ENCODE measurements around the gene EIF4EBP2. TPM values are rescaled to one million over a fixed set of nuclear protein-coding genes. Genes with fewer than 3 reads are reported as not detected.
A peak's percentile ranks its signal among the peaks of the same experiment; 100 is the strongest.

The EIF4EBP2 gene
- total and polyA plus RNA-seq, 2 of the 13 experiments (the other 11 are each of a cell fraction or from before 2014, with no cell fraction given) = 16.9 to 22.0 TPM

- no peak for TF ChIP-seq GPBP1L1 (CRISPR knock-in tag; IDR thresholded peaks at IDR 0.05)
- TF ChIP-seq ZNF292 (CRISPR knock-in tag; IDR thresholded peaks at IDR 0.05; ENCODE audit: borderline replicate concordance, low read depth) = peak; percentile 54; the same call in 1 of the 2 replicates
- 0 out of 2 replicates have a peak, but pooled peaks have one; percentile 26 for TF ChIP-seq SP5 (CRISPR knock-in tag; IDR thresholded peaks at IDR 0.05; ENCODE audit: borderline replicate concordance, low read depth)
- no peak for TF ChIP-seq ZNF816 (CRISPR knock-in tag; IDR thresholded peaks at IDR 0.05; ENCODE audit: borderline replicate concordance)
- TF ChIP-seq ZNF563 (CRISPR knock-in tag; IDR thresholded peaks at IDR 0.05) = no peak
- TF ChIP-seq ZSCAN25 (CRISPR knock-in tag; IDR thresholded peaks at IDR 0.05) = peak; percentile 89
- peak; percentile 38; the same call in 1 of the 2 replicates for TF ChIP-seq MLX (CRISPR knock-in tag; IDR thresholded peaks at IDR 0.05)
- TF ChIP-seq NFAT5 (CRISPR knock-in tag; IDR thresholded peaks at IDR 0.05) = no peak
- TF ChIP-seq ZNF709 (CRISPR knock-in tag; IDR thresholded peaks at IDR 0.05) = no peak
- no peak; the same call in 1 of the 2 replicates for TF ChIP-seq ZNF607 (CRISPR knock-in tag; IDR thresholded peaks at IDR 0.05; ENCODE audit: borderline replicate concordance)
- TF ChIP-seq STAT5B (CRISPR knock-in tag; IDR thresholded peaks at IDR 0.05) = no peak
- no peak for TF ChIP-seq POLR2AphosphoS5 (IDR thresholded peaks at IDR 0.05; ENCODE audit: low read depth, low read length)
- TF ChIP-seq ZNF18 (CRISPR knock-in tag; IDR thresholded peaks at IDR 0.05; ENCODE audit: insufficient replicate concordance) = peak; percentile 21
- no peak for TF ChIP-seq ZNF530 (CRISPR knock-in tag; IDR thresholded peaks at IDR 0.05; ENCODE audit: low read depth)
- no peak for TF ChIP-seq ZNF616 (CRISPR knock-in tag; IDR thresholded peaks at IDR 0.05; ENCODE audit: low read depth)
- no peak for TF ChIP-seq HOXA7 (CRISPR knock-in tag; IDR thresholded peaks at IDR 0.05)
- peak; percentile 88 for TF ChIP-seq ZNF746 (CRISPR knock-in tag; IDR thresholded peaks at IDR 0.05)
- TF ChIP-seq ZNF720 (CRISPR knock-in tag; IDR thresholded peaks at IDR 0.05) = no peak
- TF ChIP-seq ZNF674 (CRISPR knock-in tag; IDR thresholded peaks at IDR 0.05; ENCODE audit: low read depth) = no peak
- no peak for TF ChIP-seq ZNF12 (CRISPR knock-in tag; IDR thresholded peaks at IDR 0.05)
- no peak for TF ChIP-seq ZNF570 (CRISPR knock-in tag; IDR thresholded peaks at IDR 0.05; ENCODE audit: borderline replicate concordance)
- TF ChIP-seq ZNF263 (CRISPR knock-in tag; IDR thresholded peaks at IDR 0.05) = peak; percentile 85
Measured at GRCh38 chr10:70368774-70369482, 35.0 kb upstream of the EIF4EBP2 start (continued).
